Chondrocyte (in vitro differentiated cells): Measurements from ENCODE around the gene MACROH2A1. TPM values are rescaled to one million over a fixed set of nuclear protein-coding genes. Genes with fewer than 3 reads are reported as not detected.

Experiments used
- DNase-seq: peaks from one replicate; pipeline ENCODE4 v3.0.0; 2021; ENCODE audit warnings: mixed read lengths, low spot score
- H3K27ac Mint-ChIP-seq: one replicate; pipeline ENCODE4 v1.8.0; 2021; ENCODE audit warnings: mild to moderate bottlenecking, moderate library complexity, mixed read lengths; ENCODE audit not compliant: unreplicated experiment
- H3K27me3 Mint-ChIP-seq: 2 replicates; pipeline ENCODE4 v1.8.0; 2021; ENCODE audit warnings: low read depth, mixed read lengths
- H3K36me3 Mint-ChIP-seq: 2 replicates; pipeline ENCODE4 v1.8.0; 2021; ENCODE audit warnings: low read depth, mixed read lengths
- H3K4me1 Mint-ChIP-seq: 2 replicates; pipeline ENCODE4 v1.8.0; 2021; ENCODE audit warnings: low read depth, mild to moderate bottlenecking, mixed read lengths
- H3K4me3 Mint-ChIP-seq: one replicate; pipeline ENCODE4 v1.8.0; 2021; ENCODE audit warnings: mild to moderate bottlenecking, moderate library complexity, mixed read lengths; ENCODE audit not compliant: unreplicated experiment
- H3K9me3 Mint-ChIP-seq: 2 replicates; pipeline ENCODE4 v1.8.0; 2021; ENCODE audit warnings: low read depth, mixed read lengths
- CTCF ChIP-seq: fragments of 200-600 bp; sonication (generic); IDR thresholded peaks from 2 replicates; pipeline ENCODE4 v1.5.0; 2021; ENCODE audit warnings: antibody characterized with exemption, mild to moderate bottlenecking, moderate library complexity
- total RNA-seq: library from RNA; stranded (reverse); gene quantifications from 3 replicates; pipeline ENCODE4 v1.2.1, GENCODE V29; 2021

The MACROH2A1 gene
- total RNA-seq, 1 donor from 2014 or later: 100 TPM

- Mint-ChIP-seq H3K9me3 (peaks cover 1% of the 10 kb centered on the region), H3K4me1 (peaks cover 45% of the 10 kb centered on the region), H3K4me3 (peak overlapping the region; percentile 82), H3K36me3 (no peaks in the 10 kb centered on the region), H3K27me3 (peaks cover under 1% of the 10 kb centered on the region), H3K27ac (peak overlapping the region; percentile 89)
- DNase-seq: no peak
- no peak for TF ChIP-seq CTCF
Observed at GRCh38 chr5:135399794-135400542, 937 bp upstream of the MACROH2A1 start.

GRCh38 chr5:135398160-135398854 is 724 bp downstream of the MACROH2A1 start:
- peak overlapping the region; percentile 74 for H3K27ac Mint-ChIP-seq
- peaks cover 59% of the 10 kb centered on the region for H3K4me1 Mint-ChIP-seq

GRCh38 chr5:135397084-135397483 is 1.9 kb downstream of the MACROH2A1 start:
- no peak for DNase-seq
- Mint-ChIP-seq H3K9me3 (no peaks in the 10 kb centered on the region), H3K27ac (no peak overlapping the region), H3K4me1 (peaks cover 71% of the 10 kb centered on the region), H3K36me3 (no peaks in the 10 kb centered on the region), H3K4me3 (peak overlapping the region; percentile 37), H3K27me3 (no peaks in the 10 kb centered on the region)
- TF ChIP-seq CTCF: no peak

More at GRCh38 chr5:135398160-135398854, 724 bp downstream of the MACROH2A1 start:
- Mint-ChIP-seq H3K9me3 (no peaks in the 10 kb centered on the region), H3K4me3 (peak overlapping the region; percentile 82), H3K36me3 (no peaks in the 10 kb centered on the region), H3K27me3 (no peaks in the 10 kb centered on the region)
- TF ChIP-seq CTCF: no peak
- no peak for DNase-seq

- Mint-ChIP-seq H3K4me1 (peaks cover 77% of the 10 kb centered on the region), H3K9me3 (no peaks in the 10 kb centered on the region), H3K27me3 (no peaks in the 10 kb centered on the region), H3K27ac (no peak overlapping the region), H3K4me3 (no peak overlapping the region), H3K36me3 (no peaks in the 10 kb centered on the region)
- no peak for DNase-seq
- no peak for TF ChIP-seq CTCF
Observed at GRCh38 chr5:135396459-135397055, 2.5 kb downstream of the MACROH2A1 start.

- Mint-ChIP-seq H3K27me3 (no peaks in the 10 kb centered on the region), H3K27ac (no peak overlapping the region), H3K4me3 (no peak overlapping the region), H3K9me3 (no peaks in the 10 kb centered on the region), H3K36me3 (no peaks in the 10 kb centered on the region), H3K4me1 (peaks cover 84% of the 10 kb centered on the region)
- no peak for TF ChIP-seq CTCF
- no peak for DNase-seq
Observed at GRCh38 chr5:135395866-135396265, 3.2 kb downstream of the MACROH2A1 start.
